ENCODE measurements around the gene FBN1.

FBN1 gene

DNA sequence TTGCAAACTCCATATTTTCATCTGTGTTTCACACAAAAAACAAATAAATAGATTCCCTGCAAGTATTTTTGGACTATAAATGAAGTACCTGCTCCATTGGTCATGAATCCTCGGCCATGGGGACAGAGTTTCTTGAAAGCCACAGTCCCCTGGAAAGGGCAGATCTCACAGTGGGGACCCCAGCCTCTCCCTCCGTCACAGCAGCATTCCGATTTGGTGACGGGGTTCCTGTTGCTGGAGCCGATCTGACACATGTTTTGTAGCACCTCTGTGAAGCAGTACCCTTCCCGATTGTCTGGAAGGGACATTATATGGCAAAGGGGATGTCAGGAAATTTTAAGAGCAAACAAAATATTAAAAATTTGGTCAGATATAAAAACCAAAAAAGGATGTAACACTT, 218.0 kb downstream of the FBN1 start:
- DNase-seq (ENCODE audit: low read depth in 2 of 2) = no peak

DNA sequence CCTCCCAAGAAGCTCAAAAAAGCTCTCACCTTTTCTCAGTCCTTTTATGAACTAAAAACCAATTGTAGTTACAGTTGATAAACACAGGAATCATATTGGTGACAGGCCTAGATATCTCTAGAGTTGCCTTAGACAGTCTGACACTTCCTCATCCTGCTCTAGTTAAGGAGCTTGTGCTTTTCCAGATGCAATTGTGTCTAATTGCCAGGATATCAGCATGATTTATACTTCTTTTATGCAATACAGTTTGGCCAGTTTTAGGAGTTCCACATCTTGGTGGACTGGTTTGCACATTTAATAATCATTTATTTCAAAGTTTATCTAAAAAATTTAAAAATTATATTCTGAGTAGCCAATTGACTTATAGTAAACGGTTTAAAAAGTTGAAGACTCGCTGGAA, 218.6 kb downstream of the FBN1 start:
- no peak for DNase-seq (ENCODE audit: low read depth in 2 of 2)

DNA sequence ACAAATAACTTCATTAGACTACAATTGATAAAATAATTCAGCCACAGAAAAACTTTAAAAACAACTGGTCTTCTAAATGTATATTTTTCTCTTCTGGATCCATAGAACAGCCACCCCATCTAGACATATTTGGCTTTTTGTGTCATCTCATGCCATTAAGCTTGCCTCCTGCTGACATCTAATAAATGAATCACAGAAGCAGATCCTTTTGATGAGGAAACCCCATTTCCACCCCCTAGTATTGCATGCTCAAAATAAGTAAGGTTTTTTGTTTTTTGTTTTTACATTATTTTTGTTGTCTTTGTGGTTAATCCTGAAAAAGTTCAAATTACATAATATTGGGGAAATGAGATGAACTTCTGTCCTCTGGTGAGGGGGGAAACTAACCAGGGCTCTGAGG, 219.5 kb downstream of the FBN1 start:
- no peak for DNase-seq (ENCODE audit: low read depth in 2 of 2)

DNA sequence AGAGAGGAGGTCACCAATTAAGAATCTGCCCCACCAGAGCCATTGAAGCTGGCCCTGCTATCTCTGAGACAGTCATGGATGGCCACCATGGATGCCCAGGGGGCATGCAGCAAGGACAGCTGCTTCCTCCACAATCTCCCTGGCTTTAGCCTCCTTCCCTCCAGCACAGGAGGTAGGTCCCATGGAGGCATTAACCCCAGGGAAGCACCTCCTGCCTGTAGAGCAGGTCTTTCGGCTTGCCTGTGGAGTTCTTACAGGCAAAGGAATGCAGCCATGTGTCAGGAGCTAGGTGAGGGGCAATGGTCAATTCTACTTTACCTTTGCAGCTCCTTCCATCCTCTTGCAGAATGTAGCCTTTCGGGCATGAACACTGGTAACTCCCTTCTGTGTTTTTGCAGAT, 220.5 kb downstream of the FBN1 start:
- no peak for DNase-seq (ENCODE audit: low read depth in 2 of 2)

DNA sequence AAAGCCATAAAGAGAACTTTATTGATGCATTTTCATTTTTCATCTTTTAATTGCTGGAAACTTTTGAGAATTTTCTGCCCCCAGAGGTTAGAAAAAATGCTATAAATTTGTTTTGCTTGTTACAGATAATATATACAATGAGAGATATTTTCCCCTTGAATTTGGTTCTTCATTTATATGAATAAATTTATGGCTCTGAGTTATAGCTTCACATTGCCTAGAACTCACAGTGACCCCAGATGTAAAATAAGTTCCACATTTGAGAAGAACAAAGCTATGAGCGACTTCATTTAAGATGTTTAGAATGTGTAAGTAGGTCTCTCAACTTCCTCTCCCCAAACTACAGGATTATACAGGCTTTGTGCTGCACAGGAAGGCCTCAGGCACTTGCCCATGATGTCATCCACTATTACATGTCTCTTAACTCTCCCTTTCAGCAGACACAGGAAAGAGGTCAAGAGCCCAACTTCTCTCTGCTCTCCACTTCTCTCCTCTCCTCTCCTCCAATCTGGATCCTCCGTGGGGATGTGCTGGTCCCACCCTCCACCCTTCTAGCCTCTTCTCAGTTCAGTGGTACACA, 221.5 kb downstream of the FBN1 start:
- DNase-seq (ENCODE audit: low read depth in 2 of 2) = no peak

DNA sequence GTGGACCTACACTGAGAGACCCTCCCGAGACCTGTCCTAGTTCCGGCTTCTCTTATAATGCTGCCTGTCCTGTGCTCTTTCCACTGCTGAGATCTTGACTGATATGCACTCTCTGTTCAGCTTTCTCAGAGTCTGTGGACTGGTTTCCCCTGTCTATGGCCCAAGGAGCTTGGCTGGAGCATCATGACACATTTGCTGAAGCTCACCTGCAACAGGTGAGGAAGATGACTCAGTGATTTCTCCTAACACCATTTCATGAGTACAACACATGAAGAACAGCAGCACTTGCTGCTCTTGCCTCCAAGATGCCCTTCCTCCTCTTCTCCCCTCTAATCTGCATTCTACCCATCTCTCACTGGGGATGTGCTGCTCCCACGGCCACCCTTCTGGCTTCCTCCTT, 222.2 kb downstream of the FBN1 start:
- no peak for DNase-seq (ENCODE audit: low read depth in 2 of 2)

DNA sequence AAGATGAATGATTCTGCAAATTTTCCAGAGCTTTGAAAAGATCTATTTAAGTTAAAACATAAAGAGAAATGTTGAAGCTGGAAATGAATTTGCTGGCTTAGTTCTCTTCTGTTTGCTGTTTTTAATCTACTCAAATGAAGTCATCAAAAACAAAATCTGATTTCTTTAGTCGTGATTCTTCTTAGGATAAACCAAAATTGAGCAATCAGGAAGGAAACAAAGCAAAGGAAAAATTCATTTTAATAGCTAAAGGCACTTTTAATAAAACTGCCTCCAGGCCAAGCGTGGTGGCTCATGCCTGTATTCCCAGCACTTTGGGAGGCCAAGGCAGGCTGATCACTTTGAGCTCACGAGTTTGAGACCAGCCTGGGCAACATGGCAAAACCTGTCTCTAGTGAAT, 223.1 kb downstream of the FBN1 start:
- no peak for DNase-seq (ENCODE audit: low read depth in 2 of 2)

DNA sequence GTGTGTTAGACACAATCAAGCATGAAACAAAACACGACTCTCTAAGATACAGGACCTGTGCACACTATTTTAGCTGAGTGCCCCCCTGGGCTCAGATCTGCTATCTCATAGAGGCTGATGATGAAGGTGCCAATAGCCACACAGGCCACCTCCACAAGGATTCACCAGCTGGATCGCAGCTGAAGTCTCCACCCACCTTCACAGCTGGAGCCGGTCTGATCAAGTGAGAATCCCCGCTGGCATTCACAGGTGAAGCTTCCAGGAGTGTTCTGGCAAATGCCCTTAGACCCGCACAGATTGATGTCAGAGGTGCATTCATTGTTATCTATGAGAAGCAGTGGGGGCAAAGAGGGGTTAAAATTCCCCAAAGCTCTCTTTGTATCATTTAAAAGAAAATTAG, 224.1 kb downstream of the FBN1 start:
- DNase-seq (ENCODE audit: low read depth in 2 of 2) = no peak

DNA sequence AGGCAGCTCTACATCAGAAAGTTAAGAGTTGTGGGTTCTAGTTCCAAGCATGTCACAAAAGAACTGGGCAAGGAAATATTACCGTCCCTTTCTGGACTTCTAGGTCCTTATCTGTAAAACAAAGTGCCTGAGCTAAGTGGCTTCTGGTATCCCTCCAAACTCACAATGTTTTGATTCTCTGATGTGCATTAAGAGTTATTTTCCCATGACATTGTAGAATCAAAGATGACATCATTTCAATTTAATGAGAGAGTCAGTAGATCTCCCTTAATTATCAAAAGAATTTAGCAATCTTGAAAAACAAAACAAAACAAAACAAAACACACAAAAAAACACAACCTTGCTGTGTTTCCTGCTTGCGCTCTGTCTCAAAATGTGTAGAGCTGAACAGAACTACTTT, 225.6 kb downstream of the FBN1 start:
- no peak for DNase-seq (ENCODE audit: low read depth in 2 of 2)

DNA sequence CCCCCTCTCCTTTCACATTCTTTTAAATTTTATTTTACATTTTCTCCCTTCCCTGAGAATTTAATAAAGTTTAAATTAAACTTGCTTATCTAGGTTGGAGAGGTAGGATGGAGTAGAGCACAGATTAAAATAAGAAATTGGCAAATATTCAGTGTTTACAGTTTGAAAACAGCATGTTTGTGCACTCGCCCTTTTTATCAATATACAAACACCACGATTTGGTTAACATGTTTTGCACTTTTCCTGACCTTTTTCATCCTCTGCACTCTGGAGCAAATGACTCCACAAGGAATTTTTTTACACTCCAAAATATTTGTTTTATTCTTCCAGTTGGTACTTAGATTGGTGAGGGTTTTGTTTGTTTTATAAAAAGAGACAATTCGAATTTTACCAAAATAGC, 227.2 kb downstream of the FBN1 start:
- no peak for DNase-seq (ENCODE audit: low read depth in 2 of 2)

DNA sequence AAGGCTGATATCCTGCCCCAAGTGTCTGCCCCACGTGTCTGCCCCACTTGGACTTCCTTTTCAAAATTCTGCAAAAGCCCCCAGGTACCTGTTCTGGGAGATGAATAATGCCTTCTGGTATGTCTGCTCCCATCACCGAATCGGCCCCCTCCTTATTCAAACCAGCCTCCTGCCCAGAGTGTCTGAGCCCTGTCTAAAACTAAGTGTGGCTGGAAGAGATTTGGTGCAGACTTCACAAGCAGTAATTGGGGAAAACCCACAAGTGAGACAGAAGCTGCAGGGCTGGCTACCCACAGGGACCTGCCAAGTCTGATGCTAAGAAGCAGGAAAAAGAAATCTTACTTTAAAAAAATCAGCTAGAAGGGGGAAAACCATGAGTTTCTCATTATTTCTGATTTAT, 229.2 kb downstream of the FBN1 start:
- DNase-seq (ENCODE audit: low read depth in 2 of 2) = no peak

DNA sequence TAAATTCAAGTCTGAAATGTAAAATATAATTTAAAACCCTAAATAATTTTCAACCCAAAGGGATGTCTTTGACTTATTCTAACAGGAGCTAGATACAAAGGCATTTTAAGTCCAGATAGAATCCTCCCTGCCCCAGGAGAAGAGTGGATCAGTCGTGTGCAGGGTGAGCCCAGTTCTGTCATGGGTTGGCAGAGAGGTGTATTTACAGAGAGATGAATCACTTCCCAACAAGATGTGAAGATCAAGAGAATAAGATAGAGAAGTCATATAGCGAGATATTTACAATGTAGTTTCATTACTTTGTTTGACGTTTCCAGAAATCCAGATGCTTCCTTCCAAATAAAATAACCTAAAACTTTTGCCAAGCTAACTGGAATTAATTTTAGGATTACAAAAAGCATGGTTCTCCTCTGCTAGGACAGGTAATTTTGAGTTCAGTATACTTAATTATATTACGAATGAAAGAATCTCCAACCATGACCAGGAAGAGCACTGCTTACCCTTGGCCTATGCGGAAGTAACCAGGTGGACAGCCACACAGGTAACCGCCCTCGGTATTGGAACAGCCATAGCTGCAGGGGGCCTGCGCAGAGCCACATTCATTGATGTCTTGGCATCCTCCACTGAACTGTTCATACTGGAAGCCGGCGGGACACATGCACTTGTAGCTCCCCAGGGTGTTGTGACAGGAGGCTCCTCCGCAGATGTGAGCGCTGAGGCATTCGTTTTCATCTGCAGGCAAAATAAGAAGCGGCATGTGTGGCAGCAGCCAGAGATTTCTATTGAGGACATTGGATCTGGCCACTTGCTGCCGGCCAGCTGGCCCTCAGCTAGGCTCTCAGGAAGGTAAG, 230.2 kb downstream of the FBN1 start:
- DNase-seq (ENCODE audit: low read depth in 2 of 2) = no peak

DNA sequence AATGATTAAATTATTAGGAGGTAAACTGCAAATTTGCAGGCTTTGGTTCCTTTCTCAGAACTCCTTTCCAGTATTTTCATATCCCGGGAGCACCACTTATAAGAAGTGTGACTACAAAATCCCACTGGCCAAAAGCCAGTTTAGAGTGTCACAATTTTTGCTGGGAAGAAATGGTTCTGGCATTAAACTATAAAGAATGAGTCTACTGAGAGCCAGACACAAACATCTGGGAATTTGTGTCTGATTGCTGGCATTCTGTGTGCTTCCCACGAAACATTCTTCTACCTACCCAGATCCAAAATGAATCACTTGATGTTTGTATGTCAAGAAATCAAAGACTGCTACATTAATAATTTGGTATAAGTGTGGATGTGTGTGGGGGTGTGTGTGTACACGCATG, 231.5 kb downstream of the FBN1 start:
- no peak for DNase-seq (ENCODE audit: low read depth in 2 of 2)

DNA sequence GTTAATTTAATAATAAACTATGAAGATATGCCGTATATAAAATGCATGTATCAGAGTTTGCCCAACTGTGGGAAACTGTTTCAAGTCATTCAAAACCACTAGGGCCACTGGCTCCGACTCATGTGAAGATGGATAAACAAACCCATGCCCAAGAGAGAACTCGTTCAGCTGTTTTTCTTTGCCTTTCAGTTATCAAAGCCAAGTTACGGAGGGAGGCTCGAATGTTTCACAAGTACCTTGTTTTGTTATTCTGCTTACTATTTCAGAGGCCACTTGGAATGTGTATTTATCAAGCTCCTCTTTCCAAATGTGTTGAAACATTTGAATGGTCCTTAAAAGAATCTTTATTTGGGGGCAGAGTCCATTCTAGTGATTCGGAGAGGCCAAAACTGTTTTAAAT, 232.2 kb downstream of the FBN1 start:
- no peak for DNase-seq (ENCODE audit: low read depth in 2 of 2)

DNA sequence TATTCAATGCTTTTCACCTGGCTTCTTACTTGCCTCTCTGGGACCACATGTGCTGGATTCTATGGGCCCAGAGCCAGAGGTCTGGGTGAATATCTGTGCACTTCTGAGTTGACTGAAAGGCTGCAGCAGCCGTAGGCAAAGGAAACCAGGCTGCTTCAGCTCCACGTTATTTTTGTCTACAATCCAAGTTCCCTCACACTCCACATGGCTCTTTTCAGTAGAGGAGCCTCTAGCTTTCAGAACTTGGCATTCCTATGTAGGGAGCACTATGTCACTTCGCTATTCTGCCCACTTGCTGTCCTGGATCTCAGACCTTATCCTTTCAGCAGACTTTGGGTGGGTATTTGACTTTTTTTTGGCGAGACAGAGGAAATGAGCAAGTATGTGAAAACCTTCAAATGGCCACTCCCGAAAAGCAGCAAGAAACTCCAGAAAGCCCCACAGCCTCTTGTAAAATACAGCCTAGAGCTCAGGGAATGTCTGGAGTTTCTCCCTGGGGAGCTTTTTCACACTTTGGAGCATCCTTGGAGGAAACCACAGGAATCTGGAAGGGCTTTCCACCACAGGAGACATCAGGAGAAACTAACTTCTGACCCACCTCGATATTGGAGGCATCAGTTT, 233.4 kb downstream of the FBN1 start:
- DNase-seq (ENCODE audit: low read depth in 2 of 2) = no peak

DNA sequence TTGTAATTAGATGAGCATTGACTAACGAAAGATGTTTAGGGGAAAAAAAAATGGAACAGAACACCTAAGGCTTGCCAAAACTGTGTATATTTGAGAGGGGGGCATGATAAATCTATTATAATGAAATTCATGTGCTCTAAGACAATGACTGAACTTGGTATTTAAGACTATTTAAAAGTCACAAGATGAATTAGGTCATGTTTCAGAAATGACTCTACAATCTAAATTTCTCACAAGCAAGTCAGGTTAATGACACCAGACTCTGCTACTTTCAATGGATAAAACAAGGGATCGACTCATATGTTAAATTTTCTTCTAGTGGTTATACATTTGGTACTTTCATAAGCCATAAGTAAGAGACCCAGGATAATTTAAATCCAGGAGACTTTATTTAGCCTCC, 235.9 kb downstream of the FBN1 start:
- no peak for DNase-seq (ENCODE audit: low read depth in 2 of 2)

DNA sequence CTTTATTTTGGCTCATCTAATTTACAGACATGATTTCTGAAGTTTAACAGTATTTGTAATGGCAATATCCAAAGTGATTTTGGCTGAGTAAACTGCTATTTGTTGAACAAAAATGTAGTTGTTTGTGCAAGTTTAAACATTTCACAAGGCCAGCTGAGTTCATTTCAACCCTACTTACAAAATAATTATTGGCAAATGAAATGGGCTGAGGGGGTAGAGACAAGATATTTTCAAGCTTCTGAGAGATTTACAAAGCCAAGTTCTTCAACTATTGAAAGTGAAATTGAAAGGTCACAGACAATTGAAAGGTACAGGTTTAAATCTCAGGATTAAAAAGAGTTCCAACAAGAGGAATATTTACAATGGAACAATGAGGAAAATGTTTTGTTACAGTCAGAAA, 237.2 kb downstream of the FBN1 start:
- no peak for DNase-seq (ENCODE audit: low read depth in 2 of 2)

DNA sequence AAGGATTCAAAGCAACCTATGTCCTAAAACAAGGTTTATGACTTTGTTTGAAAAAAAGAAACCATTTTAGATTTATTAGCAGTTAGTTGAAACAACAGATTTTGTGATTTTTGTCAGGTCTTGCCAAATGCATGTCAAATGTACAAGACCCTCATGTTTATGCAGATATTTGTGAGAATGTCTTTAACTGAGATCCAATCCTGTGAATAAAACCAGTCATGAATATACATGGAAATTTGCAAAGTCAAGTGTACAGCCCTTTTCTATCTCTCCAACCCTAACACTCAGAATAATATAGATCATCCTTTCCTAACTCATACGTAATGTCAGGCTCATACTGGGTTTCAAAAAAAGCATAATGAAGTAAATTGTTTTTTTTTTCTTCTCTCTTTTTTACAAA, 237.9 kb downstream of the FBN1 start:
- no peak for DNase-seq (ENCODE audit: low read depth in 2 of 2)

DNA sequence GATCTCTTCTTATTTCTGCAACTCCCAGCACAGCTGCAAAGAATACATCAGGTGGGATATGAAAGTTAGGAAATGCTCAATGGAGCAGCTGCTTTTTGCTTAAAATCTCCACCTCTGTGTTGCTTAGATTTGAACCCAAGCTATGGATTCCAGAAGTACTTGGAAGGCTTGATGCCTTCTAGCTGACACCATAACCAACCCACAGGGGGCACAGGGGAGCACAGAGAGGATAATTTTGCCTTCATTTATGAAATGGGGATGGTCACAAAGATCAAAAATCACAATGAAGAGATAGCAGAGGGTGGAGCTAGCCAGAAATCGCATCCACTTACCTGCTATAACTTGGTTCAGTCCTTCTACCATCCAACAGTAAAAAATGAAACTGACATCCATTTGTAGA, 238.6 kb downstream of the FBN1 start:
- DNase-seq (ENCODE audit: low read depth in 2 of 2) = no peak

DNA sequence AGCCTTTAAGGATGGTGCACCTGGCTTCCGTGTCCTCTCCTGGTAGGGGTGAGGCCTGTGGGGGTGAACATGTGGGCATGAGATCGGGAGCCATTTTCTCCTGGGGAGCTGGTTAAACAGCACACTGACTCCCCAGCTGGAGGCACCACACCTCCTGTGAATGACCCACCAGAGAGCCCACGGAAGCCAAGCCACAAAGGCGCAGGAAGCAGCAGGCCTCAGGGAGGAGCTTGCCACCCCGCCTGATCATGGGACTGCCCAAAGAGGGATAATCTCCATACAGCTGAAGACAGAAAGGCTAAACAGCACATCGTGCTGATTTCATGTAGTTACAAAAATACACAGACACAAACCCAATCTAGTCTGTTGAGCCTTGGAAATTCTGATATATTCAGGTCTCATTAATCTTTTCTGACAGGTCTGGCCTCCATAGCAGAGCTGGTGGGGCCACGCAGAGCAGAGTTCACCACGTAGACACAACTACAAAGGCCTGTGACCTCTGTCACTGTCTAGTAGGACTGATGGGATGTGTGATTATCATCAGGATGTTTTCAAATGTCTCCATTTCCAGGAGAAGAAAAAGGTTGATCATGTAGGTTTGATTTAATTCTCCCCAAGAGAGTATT, 239.1 kb downstream of the FBN1 start:
- no peak for DNase-seq (ENCODE audit: low read depth in 2 of 2)

DNA sequence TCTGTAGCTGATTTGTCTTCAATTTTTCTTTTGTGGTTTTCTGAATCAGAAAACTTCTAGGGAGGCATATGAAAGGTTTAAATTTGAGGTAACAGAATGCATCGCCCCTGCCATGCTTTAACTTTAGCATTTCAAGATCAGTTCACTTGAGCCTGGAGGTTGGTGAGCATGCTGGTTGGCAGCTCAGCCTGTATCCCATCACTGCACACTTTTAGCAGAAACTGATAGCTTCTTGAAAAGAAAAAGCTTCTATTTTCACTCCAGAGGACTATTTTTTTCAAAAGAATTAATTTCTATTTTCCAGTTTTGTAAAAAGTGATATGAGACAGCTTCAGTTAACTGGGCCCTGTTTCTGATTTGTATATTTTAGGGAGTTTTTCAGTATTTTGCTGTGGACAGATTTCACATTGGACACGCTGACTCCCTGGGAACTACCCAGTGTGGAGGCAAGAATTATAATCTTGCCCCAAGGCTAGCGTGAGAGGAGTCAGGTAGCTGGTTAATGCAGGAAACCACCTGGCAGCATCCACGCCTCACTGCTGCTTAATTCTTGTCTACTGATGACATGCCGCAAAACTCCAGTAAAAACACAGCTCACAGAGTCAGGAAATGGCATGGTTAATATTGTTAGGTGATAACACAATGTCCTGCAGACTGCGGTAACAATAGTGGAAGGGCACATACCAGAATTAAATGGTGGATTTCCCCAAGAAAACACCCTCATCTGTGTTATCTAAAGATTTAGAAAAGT, 242.9 kb downstream of the FBN1 start:
- DNase-seq (ENCODE audit: low read depth in 2 of 2) = no peak

DNA sequence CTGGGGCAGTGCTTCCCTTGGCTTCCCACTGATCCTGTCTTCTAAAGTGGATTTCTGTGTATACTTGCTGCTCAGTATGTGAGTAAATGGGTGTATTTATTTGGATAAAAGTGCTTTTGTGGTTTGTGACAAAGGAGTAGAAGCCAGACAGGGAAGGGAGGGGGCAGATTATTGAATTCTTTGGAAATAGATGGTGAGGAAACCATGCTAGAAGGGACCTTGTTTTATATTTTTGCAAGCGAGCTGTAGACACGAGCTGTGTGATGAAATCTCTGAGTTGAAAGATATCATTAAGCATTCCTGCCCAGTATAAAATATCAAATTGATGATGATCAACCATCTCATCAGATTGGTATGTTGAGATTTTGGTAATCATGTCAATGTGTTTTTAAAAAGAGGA, 245.4 kb downstream of the FBN1 start:
- no peak for DNase-seq (ENCODE audit: low read depth in 2 of 2)

Measured in stimulated activated CD8-positive, alpha-beta memory T cell treated with anti-CD3 and anti-CD28 coated beads, Interleukin-2, amount 100 ng/mL, for 1 hour (primary cell).